HG02610 (cell line): ENCODE results near the gene MBNL1.
"Not testable (repeated sequence)": the region's sequence is repeated elsewhere in the genome, so short reads cannot be mapped to it uniquely, and the experiment has no call there.

Source experiments
- ATAC-seq: cut with Tn5 transposase; IDR thresholded peaks from one replicate; pipeline ENCODE4 v1.9.1; 2021; ENCODE audit warnings: mild to moderate bottlenecking, moderate library complexity; ENCODE audit not compliant: unreplicated experiment

The MBNL1 gene

DNA sequence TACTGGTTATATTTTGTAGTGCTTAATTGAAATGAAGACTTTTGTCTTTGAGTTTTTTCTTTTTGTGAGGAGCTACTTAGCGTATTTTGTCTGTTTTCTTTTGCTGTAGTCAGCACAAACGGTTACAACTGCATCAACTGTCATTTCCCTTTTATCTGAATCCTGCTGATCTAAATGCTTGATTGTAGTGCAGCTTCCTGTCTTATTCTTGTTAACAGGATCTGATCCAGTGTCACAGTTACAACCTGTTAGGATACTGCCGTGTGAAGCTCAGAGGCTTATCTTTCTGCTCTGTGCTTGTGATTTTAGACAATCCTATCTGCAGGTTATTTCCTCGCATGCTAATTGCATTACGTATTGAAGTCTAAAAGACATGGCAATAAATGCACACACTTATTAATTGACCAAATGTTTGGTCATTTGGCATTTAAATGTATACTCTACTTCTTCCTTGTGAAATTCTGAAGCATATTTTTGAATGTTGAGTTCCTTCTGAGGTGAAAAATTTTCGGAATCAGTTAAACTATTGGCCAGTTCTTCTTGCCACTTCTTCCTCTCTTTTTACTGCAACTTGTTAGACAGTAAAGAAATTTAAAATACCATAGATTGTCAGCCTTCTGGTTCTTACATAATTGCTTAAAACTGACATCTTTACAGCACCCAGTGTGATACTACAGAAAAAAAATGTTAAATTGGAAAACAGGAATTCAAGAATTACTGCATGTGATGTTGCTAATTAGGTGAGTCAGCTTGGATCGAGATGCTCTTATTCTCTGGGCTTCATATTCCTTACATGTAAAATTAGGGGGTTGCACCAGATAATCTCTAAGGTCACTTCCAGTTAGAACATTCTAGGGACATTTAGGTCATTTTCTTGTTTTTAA, 168.2 kb downstream of the MBNL1 start:
- no peak for ATAC-seq

DNA sequence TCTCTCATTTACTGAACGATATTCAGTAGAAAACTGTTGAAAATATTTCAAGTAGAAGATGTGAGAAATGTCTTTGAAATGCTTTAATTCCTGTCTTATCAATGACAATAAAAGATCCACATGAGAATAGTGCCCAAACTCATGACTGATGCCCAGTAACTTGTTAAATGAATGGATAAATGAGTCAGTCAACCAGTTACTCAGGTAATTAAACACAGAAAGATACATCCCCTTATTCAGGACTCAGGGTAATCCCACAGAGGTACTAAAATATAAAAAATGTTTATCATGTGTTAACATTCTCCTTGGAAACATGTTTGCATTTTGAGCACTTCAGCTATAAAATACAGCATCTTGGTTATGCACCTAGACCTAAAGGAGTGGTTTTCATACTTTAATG, 169.5 kb downstream of the MBNL1 start:
- no peak for ATAC-seq

DNA sequence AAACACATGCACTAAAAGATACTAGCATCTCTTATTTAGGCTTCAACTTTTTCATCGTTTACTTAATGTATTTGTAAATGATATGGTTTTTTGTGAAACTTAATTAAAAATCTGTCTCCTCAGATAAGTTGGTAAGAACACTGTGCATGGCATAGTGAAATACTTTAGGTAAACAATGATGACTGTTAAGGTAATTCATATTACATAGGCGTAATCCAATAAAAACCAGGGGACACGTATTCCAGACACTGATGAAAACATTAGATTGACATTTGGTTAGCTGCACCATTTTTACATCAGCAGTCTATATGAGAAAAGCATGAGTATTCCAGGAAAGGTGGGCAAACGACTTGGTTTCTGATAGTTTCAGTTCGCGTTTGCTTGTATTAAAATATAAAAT, 170.0 kb downstream of the MBNL1 start:
- ATAC-seq, result no peak

DNA sequence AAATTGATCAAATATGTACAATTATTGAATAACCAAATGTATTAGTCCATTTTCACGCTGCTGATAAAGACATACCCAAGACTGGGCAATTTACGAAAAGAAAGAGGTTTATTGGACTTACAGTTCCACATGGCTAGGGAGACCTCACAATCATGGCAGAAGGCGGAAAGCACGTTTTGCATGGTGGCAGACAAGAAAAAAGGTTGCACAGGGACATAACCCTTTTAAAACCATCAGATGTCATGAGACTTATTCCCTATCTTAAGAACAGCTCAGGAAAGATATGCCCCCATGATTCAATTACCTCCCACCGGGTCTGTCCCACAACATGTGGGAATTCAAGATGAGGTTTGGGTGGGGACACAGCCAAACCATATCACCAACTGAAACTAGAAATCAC, 171.5 kb downstream of the MBNL1 start:
- ATAC-seq, result not testable (repeated sequence)

DNA sequence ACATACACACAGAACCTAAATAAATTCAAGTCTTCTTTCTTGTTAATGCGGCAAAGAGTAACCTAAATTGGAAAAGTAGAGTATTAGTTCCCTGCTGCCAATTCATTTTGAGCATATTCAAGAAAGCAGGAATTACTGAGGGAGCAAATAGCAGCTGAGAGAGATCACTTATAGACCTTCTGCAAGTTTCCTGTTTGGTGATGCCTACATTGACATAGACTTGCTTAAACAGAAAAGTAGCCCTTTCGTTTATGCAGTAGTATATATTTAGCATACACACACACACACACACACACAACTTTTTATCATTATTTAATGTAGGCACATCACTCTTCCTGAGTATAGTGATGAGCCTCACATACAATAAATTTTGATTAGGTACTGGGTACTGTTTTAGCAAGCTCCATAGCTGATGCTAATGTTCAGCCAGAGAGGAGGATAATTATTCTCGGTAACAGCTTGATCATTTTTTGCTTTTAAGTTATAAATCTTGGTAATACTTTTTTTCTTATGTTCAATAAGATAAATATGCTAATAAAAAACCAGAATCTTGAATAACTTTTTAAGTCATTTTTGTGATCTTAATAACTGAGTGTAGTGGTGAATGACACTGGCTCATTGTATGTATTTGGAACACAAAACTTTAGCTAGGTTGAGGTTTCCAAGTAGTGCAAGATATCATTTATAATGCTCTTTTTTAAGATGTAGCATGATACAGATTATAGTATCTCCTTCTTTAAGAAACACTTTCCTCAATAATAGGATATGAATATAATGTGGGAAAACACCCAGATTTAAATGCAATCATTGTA, 174.7 kb downstream of the MBNL1 start:
- ATAC-seq, result no peak

DNA sequence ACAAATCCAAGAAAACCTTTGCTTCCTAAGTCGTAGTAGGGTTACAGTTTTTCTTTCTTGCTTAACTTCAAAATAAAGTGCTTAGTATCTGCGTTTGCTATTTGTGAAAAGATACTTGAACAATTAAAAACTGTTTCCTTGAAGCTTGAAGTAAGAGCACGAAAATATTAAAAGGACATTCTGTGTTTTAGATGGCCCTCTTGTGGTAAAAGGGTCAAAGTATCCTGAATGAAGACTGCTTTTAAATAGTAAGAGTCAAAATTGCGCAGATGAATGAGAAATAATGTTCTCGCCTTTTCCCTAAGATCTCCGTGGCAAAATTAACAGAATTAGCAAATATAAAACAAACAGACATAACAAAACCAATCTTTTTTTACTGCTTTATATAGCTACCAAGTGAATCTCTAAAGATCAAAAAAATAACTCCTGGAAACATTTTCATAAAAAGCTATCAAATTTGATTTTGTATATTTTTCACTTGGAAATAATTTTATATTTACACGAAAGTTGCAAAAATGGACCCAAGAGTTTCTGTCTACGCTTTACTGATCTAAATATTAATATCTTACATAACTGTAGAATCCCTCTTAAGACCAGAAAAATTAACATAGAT, 175.4 kb downstream of the MBNL1 start:
- no peak for ATAC-seq

DNA sequence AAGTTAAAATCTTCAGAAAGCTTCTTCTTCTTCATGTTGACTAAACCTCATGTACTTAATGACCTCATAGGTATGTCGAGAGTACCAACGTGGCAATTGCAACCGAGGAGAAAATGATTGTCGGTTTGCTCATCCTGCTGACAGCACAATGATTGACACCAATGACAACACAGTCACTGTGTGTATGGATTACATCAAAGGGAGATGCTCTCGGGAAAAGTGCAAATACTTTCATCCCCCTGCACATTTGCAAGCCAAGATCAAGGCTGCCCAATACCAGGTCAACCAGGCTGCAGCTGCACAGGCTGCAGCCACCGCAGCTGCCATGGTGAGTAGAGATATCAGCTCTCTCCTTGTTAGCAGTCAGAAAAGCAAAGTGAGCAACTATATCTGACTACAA, 176.5 kb downstream of the MBNL1 start:
- no peak for ATAC-seq

DNA sequence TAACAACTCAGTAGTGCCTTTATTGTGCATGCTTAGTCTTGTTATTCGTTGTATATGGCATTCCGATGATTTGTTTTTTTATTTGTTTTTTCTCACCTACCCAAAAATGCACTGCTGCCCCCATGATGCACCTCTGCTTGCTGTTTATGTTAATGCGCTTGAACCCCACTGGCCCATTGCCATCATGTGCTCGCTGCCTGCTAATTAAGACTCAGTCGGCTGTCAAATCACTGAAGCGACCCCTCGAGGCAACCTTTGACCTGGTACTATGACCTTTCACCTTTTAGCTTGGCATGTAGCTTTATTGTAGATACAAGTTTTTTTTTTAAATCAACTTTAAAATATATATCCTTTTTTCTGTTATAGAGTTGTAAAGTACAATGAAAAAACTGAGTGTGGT, 177.8 kb downstream of the MBNL1 start:
- ATAC-seq, result no peak

DNA sequence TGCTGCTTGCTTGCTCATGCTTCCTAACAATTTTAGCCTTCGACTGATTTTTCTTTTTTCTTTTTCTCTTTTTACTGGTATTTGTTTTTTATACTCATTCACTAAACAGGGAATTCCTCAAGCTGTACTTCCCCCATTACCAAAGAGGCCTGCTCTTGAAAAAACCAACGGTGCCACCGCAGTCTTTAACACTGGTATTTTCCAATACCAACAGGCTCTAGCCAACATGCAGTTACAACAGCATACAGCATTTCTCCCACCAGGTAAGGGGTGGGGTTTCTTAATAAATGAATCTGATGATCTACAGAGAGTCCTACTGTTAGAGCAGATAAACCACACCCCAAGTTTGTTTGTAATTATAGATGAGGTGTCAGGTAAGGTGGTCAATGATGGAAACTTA, 178.8 kb downstream of the MBNL1 start:
- ATAC-seq, result peak; percentile 27

DNA sequence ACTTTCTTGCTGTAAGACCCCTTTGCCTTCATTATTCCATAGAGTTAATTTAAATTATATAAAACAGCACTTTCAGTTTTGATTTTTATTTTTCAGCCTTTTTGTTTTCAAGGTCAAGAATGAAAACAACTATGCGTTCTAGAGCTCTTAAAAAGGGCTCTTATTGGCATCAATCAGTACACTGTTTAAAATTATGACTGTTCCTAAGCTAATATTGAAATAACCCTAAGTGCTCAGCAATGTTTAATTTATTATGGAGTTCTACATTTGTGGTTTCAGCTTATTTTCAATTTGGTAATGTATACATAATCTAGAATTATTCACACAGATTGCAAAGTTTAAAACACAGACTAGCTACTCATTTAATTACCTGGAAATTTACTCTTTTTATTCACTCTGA, 179.4 kb downstream of the MBNL1 start:
- no peak for ATAC-seq

DNA sequence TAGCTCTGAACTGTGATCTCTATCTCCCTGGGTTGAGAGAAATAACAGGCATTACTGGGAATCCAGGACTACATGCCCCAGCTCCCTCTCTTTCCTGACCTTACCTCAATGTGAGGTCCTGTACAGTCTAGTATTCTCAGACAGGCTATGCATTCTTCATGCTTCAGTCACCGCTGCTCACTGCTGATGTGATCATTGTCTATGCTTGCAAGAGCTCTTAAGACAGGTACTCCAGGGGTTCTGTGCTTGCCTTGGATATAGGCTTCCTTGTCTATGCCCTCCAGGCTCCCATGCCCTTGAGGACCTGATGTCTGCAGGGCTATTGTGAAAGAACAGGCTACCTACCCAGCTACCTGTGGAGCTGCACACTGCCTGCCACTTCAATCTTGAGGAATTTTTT, 183.6 kb downstream of the MBNL1 start:
- ATAC-seq, result no peak

DNA sequence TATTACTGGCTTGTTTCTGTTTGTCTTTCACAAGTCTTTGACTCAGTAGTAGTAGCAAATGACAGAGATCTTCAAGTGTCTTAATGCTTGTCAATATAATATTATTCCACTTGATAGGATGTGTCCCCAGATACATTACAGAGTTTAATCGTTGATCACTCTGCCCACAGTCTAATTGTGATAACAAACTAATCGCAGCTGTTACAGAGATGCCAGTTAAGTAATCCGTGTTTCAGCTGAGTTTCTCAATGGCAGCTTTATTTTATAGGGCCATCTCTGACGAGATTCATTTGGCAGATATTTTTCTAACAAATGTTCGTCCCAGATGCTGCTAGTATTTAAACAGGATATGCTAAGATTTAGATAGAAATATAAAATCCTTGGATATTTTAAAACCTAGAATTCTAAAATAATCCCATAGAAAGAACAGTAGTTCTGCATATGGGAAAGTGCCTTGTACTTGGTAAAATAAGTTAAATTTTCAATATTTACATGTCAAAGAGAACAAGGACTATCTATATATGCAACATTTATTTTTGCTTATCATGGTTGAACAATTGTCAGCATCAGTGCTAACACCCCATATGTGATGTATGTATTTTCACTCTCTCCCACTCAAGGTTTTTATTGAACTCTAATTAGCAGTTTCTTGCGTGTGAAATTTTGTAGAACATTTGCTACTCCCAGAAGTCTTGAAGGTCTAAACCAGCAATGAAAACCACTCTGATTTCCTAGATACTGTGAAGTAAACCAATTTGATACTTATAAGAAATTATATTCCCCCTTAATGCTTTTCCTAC, 185.5 kb downstream of the MBNL1 start:
- ATAC-seq, result no peak

DNA sequence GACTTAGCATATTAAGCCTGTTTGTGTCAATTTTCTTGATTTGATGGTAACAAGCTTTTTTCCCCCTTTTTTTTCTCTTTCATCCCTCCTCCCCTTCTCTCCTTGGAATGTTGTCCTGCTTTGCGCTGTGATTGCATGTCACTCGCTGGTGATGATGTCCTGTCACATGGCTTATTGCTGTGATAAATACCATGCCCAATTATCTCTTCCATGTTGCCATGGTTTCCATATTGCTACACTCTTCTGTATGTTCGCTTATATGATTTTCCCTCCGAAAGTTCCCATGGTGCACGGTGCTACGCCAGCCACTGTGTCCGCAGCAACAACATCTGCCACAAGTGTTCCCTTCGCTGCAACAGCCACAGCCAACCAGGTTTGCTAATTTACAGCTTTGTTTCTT, 187.3 kb downstream of the MBNL1 start:
- no peak for ATAC-seq

DNA sequence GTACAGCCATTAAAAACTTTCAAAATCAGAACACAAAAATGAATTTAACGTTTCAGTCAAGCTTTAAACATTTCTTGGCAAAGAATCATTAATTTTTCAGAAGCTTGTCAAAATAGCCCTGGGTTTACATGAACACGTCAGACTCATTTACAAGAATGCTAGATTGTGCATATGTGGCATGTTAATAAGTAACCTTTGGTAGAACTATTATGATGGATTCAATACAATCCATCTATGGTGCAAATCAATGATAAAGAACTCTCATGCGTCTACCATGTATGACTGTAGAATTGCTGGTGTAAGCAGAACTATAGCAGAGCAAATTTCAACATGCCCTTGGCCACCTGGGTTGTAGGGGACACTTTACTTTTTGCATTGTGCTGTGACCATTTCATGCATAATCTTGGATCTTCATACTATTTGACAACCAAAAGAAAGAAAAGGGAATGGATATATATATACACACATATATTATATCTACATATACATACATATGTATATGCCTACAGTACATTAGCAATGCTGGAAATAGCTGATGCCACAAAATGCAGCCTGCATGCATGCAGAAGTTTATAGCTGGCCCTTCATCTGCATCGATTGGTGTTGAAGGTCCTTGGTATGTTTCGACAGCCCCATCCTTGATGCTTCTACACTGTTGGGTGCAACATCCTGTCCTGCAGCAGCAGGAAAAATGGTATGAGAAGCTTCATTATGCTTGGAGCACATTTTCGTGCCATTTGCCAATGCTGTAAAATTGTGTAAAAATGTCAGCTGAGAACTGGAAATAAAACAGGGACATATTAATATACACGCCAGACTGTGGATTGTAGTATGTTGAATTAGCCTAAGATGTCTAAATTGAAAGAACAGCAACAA, 189.0 kb downstream of the MBNL1 start:
- ATAC-seq, result no peak

DNA sequence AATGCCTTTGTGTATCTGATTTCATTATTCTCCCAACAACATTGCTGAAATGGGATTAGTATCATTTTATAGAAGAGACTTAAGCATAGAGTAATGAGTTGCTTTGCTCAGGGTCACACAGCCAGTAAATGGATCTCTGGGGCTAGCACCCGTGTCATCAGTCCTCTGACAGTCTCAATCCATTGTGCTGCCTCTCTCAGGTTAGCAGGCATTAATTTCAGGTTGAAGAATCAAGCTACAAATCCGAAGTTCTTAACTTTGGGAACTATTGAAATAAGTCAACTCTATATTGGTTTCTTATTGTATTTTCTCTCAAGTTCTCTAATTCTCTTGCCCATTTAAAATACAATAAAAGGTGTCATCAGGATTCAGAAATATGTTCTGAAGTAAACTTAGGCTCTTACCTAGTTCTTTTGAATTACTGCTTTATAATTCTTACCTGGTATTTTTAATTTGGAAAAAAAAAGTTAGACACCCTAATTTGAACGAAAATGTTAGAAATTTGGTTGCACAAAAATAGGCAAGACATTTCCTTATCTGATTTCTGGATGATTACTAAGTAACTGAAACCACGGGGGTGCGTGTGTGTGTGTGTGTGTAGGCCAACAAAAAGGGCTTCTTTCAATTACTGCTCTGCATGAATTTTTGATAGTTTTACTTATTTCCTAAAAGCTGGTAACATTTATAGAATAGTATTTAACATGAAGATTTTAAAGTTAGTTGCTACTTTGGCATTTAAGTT, 189.8 kb downstream of the MBNL1 start:
- ATAC-seq, result no peak

DNA sequence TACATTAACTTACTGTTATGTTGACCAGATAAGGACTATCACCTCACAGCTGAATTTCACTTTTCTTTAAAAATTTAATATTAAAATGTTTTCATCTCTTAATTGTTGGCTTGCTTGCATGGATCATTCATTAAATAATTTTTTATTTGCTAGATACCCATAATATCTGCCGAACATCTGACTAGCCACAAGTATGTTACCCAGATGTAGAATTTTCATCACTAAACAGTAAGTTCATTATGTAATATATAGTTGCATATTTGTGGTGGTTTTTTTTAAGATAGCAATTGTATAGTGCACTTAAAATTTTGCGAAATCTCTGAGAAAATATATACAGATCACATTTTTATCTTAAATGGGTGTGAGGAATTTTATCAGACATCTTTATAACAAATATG, 190.4 kb downstream of the MBNL1 start:
- no peak for ATAC-seq

DNA sequence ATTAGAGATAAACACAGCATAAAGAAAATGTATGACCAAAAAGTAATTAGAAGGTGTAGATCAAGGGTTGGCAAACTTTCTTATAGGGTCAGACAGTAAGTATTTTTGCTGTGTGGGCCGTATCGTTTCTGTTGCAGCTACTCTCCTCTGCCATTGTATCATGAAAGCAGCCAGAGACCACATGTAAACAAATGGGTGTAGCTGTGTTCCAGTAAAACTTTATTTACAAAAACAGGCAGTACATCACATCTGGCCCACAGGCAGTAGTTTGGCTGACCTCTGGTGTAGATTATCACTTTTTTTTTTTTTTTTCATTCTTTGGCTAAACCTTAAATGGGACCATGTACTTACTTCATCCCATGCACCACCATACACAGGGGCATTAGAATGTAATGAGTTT, 190.8 kb downstream of the MBNL1 start:
- no peak for ATAC-seq

DNA sequence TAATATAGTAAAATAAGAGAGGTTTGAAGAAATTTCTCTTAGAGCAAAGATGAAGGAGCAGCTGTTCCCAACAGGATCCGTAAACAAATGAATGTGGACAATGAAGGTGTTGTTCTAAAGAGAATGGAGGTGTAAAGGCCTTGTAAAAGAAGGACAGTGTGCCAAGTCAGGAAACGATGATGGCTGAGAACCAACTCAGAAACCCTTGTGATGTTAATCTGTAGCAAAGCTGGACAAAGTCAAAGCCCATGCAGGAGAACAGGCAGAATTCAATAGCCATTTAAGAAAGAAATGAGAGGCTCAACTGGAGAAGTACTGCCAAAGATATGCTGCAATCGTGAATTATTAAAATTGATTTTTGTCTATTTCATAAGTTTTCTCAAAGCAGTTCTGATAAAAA, 192.2 kb downstream of the MBNL1 start:
- ATAC-seq, result no peak

DNA sequence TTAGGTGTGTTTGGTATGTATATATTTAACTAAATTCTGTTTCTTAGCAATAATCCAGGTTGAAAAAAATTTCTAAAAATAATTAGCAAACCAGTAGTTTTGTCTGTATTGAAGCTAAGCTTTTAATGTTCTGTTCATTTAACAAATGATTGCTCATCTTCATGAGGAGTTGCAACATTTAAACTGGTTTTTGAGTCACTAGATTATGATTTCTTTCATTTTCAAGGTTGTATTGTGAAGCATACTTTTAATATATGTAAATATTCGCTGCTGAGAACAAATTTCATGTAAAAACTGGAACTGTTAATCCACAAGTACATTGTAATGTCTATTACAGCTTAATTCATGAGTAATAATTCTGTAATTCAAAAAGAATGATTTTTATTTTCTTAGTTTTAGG, 192.7 kb downstream of the MBNL1 start:
- no peak for ATAC-seq
